HepG2 (cell line): ENCODE results near the gene ZNFX1. TPM values are rescaled to one million over a fixed set of nuclear protein-coding genes. Genes with fewer than 3 reads are reported as not detected.

Experiments used
- AGO1 ChIP-seq: fragments of 200-400 bp; formaldehyde crosslinking; IDR thresholded peaks from 2 replicates; pipeline ENCODE4 v1.6.1; 2017; ENCODE audit warnings: mild to moderate bottlenecking, low read depth, low read length, moderate library complexity; ENCODE audit not compliant: poor library complexity, severe bottlenecking
- ATF7 ChIP-seq, 2 experiments: fragments of 450-650 bp in 1 of 2; sonication (generic) in 1 of 2; formaldehyde crosslinking in 1 of 2; IDR thresholded peaks; 2 replicates each; pipeline versions ENCODE4 v1.4.0 to v1.6.1; 2016 to 2020; ENCODE audit warnings: antibody characterized with exemption in 1 of 2, mild to moderate bottlenecking in 1 of 2, missing genetic modification reagents in 1 of 2
- NR2F2 ChIP-seq: IDR thresholded peaks from 2 replicates; pipeline ENCODE4 v1.6.1; 2012; ENCODE audit warnings: low read depth, inconsistent platforms, borderline replicate concordance
- PAF1 ChIP-seq: IDR thresholded peaks from 2 replicates; pipeline ENCODE4 v1.6.1; 2016; ENCODE audit warnings: missing genetic modification reagents, missing compliant biosample characterization
- PHF20 ChIP-seq: sonication (generic); formaldehyde crosslinking; IDR thresholded peaks from 2 replicates; pipeline ENCODE4 v1.5.0; 2020; ENCODE audit warnings: mild to moderate bottlenecking, missing genetic modification reagents
- RAD21 ChIP-seq: fragments of 450-650 bp; formaldehyde crosslinking; IDR thresholded peaks from 2 replicates; pipeline ENCODE4 v1.5.0; 2020; ENCODE audit warnings: mild to moderate bottlenecking
- ZNF225 ChIP-seq: sonication (generic); formaldehyde crosslinking; IDR thresholded peaks from 2 replicates; pipeline ENCODE4 v1.4.0; 2020; ENCODE audit warnings: mild to moderate bottlenecking, missing genetic modification reagents
- ZNF281 ChIP-seq: sonication (generic); formaldehyde crosslinking; IDR thresholded peaks from 2 replicates; pipeline ENCODE4 v1.4.0; 2020; ENCODE audit warnings: missing genetic modification reagents, borderline replicate concordance
- ZNF781 ChIP-seq: sonication (generic); formaldehyde crosslinking; IDR thresholded peaks from 2 replicates; pipeline ENCODE4 v1.5.1; 2020; ENCODE audit warnings: borderline replicate concordance, mild to moderate bottlenecking, missing genetic modification reagents; ENCODE audit errors: not compliant biosample characterization
- polyA plus RNA-seq, 8 experiments: library from polyadenylated mRNA; depleted of rRNA in 3 of 8; stranded (reverse) in 7 of 8; unstranded in 1 of 8; fragments of >200 nt; fragmentation: Illumina TruSeq in 4 of 8; extraction: Trizol in 4 of 8; gene quantifications; 2 replicates each; pipeline versions ENCODE4 v1.2.1 to v1.2.3, GENCODE V29; 2011 to 2016; ENCODE audit warnings: low read depth in 4 of 8, missing spikeins in 1 of 8, mixed read lengths in 1 of 8; ENCODE audit not compliant: insufficient read depth in 1 of 8
- total RNA-seq, 5 experiments: library from RNA; depleted of rRNA; stranded (reverse); fragments of >200 nt; fragmentation: Illumina TruSeq; extraction: Trizol; gene quantifications; 2 replicates each; pipeline ENCODE4 v1.2.3, GENCODE V29; 2016; ENCODE audit warnings: low read depth in 1 of 5
- TF ChIP-seq, protein P1 (sequence below): sonication (generic); formaldehyde crosslinking; IDR thresholded peaks from 2 replicates; pipeline ENCODE4 v1.5.0; 2020; ENCODE audit warnings: mild to moderate bottlenecking, missing genetic modification reagents

ZNFX1 gene
- total and polyA plus RNA-seq, 2 of the 13 experiments (the other 11 are each of a cell fraction or from before 2014, with no cell fraction given): 2.9 to 11.1 TPM

GRCh38 chr20:49288250-49288751 is 10.4 kb upstream of the ZNFX1 start (continued):
- no peak for TF ChIP-seq ATF7 (IDR thresholded peaks at IDR 0.05)
- no peak for TF ChIP-seq ATF7 (CRISPR knock-in tag; IDR thresholded peaks at IDR 0.05)
- no peak for TF ChIP-seq NR2F2
- peak; percentile 8 for TF ChIP-seq RAD21 (CRISPR knock-in tag)
- TF ChIP-seq ZNF225 (CRISPR knock-in tag): no peak
- 0 out of 2 replicates have a peak, but pooled peaks have one; percentile 75 for TF ChIP-seq PAF1 (CRISPR knock-in tag)
- TF ChIP-seq, protein P1, sequence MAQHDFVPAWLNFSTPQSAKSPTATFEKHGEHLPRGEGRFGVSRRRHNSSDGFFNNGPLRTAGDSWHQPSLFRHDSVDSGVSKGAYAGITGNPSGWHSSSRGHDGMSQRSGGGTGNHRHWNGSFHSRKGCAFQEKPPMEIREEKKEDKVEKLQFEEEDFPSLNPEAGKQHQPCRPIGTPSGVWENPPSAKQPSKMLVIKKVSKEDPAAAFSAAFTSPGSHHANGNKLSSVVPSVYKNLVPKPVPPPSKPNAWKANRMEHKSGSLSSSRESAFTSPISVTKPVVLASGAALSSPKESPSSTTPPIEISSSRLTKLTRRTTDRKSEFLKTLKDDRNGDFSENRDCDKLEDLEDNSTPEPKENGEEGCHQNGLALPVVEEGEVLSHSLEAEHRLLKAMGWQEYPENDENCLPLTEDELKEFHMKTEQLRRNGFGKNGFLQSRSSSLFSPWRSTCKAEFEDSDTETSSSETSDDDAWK (CRISPR knock-in tag): no peak
- TF ChIP-seq ZNF781 (CRISPR knock-in tag): no peak
- TF ChIP-seq AGO1: no peak
- no peak for TF ChIP-seq PHF20 (CRISPR knock-in tag)
- no peak for TF ChIP-seq ZNF281 (CRISPR knock-in tag)
